ENCODE measurements around the gene CLHC1.
"Not testable (repeated sequence)": the region's sequence is repeated elsewhere in the genome, so short reads cannot be mapped to it uniquely, and the experiment has no call there.

Gene CLHC1

DNA sequence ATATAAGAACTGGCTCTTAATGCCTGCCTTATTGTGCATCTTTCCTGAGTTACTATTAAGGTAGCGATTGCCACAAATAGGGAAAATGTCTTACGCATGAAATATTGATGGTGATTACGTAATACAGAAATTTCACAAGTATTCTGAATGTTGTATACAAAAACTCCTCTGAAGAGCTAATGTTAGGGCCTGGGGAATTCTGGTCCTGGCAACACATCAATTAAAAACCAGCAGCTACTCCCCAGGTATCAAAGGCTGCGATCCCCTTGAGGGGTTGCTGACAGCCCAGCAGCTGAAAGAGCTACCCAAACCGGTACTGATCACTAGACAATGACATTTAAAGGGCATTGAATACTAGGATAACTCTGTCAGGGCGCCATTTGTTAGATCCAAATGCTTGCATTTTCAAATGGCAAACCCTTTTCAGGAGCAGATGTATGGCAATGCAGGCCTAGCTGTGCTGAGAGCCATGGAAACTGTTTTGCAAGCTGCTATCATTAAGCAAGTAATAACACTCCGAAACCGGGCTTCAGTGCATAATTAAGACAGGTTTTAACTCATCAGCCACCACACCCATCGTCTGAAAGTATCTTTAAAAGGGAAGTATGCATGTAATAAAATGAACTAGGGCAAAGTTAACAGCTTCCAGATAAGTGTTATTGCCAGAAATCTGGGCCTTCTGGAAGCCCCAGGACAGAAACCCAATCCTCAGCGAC is 78.4 kb downstream of the CLHC1 start:
- DNase-seq (ENCODE audit: low read depth, low spot score), result no peak

DNA sequence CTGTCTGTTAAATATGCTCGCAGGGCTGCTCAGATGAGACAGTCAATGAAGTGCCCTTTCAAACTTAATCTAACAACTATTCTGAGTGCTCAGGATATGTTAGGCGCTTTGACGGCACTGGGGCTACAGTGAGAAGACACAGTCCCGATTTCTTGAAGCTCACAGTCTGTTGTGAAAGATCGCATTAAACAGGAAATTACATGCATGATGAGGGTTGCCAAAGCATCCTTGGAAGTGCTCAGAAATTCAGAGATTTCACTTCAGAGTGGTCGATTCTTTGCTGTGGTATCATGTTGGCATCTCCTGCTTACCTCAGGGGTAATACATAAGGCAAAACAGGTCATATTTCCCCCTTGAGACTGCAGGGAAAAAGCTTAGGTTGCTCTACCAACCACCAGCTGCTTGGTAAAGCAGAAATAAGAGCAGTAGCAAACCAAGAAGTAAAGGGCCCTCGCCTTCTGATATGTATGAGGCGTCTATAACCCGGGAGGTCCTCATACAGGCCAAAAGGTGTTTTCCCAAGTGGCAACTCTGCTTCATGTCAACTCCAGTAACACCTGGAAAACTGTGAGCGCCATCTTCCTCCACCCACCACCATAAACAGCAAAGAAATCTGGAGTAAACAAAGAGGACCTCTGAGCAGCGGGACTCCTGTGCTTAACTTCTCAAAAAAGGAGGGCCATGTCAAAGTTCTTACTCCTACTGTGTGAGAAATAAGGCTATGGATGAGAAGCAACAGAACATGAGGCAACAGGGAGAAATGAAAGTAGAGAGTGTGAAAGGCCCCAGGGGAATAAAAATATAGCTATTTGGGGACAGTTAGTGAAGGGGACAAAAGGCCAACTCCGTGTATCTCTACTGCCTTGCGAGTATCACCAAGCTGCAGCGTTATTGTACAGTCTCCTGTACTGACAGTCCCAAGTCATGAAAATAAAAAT is 79.3 kb downstream of the CLHC1 start:
- no peak for DNase-seq (ENCODE audit: low read depth, low spot score)

DNA sequence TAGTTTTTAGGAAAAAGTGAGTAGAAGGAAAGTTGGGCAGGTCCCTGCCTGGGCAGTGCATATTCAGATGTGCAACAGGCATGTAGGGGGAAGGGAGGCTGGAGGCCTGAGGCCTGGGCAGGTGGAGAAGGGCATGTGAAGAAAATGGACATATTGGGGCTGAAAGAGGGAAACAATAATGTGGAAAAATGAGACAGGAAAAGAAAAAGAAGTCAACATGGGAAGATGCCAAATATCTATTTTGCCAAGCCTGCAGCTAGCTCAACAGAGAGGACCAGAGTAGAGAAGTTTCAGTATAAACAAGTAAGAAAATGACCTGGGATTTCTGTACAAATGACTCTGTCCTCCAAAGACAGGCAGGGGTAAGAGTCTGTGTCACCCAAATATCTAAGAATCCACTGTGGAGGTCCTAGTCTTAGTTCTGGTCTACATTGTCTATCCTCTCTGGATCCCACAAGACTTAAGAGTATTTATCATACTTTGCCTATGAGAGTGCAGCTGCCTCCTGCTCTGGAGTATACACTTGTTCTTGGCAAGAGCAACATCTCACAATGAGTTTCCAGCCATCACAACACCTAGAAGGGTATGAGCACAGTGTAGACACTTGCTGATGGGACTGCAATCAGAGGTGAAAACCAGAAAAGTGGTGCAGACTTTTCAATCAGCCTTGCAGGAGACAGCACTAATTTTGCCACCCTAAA is 80.2 kb downstream of the CLHC1 start:
- DNase-seq (ENCODE audit: low read depth, low spot score), result no peak

DNA sequence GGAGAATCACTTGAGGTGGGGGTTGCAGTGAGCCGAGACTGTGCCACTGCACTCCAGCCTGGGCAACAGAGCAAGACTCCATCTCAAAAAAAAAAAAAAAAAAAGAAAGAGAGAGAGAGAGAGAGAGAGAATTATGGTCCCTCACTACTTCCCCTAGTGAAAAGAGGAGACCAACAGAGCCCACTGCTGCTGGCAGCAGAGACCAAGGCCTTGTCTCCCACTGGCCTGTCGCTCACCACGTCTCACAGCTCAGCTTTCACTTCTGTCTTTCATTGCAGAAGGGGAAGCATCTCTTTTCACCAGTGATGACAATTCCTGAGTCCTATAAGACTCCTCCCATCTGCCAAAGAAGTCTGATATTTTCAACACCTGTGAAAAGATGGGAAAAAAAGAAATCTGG is 81.3 kb downstream of the CLHC1 start:
- DNase-seq (ENCODE audit: low read depth, low spot score), result no peak

DNA sequence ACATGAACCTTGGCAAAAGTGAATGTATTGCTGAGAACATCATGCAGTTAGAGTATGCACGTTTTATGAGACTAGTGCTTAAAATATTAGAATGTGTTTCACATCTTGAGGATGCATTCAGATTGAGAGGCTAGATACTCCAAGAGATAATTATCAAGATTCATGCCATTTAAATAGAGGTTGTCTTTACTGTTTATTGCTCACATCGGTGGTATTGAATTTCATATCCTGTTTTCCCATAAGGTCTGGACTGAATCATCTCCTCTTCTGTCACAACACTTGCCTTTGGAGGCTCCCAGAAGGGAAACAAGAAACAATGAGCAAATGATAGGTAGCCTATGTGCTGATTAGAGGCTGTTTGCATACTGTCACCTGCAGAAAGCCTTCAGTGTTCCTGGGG is 83.8 kb downstream of the CLHC1 start:
- no peak for DNase-seq (ENCODE audit: low read depth, low spot score)

DNA sequence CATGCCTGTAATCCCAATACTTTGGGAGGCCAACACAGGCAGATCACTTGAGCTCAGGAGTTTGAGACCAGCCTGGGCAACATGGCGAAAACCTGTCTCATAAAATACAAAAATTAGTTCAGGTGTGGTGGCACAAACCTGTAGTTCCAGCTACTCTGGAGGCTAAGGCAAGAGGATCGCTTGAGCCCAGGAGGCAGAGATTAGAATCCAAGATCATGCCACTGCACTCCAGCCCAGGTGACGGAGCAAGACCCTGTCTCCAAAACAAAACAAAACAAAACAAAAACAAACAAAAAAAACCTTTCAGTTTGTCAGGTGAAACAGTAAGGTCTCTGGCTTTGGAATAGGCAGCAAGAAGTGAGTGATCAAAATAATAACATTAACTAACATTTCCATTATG is 84.6 kb downstream of the CLHC1 start:
- no peak for DNase-seq (ENCODE audit: low read depth, low spot score)

DNA sequence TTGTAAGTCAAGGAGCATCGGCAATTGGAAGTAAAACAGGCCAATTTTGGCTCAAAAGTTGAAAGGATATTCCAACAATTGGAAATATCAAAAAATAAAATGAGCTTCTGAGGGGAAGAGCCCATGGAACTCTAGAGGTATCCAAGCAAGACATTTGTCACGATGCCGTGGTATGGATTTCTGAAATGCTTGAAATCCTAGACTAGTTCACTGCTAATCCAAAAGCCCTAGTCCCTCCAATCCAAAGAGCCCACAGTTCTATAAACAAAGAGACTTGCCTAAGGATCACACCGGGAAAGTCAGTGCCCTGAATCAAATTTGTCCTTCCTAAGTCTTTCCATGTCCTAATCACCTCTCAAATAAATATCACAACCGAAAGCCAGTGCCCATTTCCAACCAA is 85.1 kb downstream of the CLHC1 start:
- DNase-seq (ENCODE audit: low read depth, low spot score), result no peak

DNA sequence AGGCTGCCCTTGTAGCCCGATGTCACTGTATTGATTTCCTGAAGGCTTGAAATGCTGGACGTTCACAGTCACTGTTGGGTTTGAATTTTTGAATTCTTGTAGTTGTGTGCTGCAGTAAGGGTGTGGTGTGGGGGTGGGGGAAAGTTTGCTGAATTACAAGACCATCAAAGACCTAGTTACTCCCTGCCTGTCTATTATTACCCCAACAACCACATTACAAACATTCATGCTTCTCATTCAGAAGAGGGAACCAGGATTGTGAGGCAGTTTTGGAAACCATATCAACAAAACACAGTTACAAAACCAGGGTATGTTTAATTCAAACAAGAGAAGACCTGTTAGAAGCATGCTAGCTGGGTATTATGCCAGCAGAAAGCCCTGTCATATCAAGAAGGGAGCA is 85.8 kb downstream of the CLHC1 start:
- DNase-seq (ENCODE audit: low read depth, low spot score), result no peak

DNA sequence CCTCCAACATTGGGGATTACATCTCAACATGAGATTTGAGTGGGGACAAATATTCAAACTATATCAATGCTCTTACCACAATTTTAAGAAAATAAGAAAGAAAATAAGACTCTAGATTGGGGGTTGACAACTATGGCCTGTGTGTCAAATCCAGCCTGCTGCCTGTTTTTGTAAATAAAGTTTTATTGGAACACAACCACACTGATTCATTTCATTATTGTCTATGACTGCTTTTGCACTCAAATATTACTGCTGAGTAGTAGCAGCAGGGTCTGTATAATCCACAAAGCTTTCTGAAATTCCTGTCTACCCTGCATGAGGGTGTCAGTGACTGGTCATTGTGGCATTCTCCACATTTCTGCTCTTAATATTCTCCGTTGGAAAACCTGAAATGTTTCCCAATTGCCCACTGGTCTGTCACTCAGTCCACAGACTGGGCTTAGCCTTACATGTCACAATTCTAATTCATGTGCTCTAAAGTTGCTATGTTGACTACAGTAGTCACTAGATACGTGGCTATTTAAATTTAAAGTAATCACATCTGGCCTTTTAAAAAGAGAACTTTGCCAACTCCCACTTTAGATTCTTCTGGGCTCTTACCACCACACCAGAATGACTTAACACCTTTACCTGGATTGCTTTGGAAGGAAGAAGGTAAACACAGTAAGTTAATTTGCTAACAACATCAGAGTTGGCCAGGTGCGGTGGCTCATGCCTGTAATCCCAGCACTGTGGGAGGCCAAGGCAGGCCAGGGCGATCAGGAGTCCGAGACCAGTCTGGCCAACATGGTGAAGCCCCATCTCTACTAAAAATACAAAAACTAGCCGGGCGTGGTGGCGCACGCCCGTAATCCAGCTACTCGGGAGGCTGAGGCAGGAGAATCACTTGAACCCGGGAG is 86.9 kb downstream of the CLHC1 start:
- no peak for DNase-seq (ENCODE audit: low read depth, low spot score)

DNA sequence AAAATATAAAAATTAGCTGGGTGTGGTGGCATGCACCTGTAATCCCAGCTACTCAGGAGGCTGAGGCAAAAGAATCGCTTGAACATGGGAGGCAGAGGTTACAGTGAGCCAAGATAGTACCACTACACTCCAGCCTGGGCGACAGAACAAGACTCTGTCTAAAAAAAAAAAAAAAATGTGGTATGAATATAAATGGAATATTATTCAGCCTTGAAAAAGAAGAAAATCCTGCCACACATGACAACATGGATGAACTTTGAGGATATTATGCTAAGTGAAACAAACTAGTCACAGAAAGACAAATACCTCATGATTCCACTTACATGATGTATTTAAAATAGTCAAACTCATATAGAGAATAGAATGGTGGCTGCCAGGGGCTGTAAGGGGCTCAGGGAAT is 88.4 kb downstream of the CLHC1 start:
- DNase-seq (ENCODE audit: low read depth, low spot score), result not testable (repeated sequence)

DNA sequence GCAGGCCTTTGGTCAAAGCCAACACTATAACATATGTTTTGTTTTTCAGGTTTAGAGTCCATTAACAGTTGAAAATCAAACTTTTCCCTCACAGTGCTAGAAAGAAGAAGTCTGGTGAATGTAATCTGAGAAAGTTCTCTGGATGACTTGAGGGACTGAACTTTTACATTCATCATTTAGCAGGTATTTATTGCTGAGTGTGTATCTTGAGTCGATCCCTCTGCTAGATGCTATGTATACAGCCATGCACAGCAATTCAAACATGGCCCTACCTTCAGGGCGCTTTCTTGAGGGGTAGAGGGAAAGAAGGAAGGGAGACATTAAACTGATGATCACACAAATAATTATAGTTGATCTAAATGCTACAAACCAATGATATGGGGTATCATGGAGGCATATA is 89.6 kb downstream of the CLHC1 start:
- DNase-seq (ENCODE audit: low read depth, low spot score), result no peak

DNA sequence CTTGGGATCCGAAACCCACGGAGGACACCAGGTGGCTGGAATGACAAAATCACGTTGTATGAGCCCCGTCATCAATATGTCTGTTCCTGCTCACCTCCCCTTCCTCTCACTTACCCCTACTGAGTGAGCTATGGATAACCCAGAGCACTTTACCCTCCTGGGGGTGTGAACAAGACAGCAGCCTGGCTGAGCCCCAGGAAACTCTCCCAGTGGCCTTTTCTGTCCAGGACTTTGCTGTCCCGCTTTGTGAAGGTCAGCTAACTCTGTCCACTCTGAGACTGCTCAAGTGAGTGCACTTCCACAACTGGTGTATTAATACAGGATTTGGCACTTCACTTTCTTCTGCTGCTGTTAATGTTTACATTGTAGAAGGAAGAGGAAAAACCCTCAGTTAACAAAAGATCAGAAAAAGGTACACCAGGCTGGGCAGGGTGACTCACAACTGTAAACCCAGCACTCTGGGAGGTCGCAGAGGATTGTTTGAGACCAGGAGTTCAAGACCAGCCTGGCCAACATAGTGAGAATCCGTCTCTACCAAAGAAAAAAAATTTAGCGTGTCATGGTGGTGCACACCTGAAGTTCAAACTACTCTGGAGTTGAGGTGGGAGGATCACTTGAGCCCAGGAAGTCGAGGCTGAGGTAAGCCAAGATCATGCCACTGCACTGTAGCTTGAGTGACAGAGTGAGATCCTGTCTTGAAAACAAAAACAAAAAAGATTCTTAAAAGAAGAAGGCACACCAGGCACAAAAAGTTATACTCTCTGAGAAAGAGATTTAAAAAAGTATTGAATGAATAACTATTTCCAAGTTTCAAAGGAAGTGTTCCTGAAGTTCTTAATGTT is 90.3 kb downstream of the CLHC1 start:
- DNase-seq (ENCODE audit: low read depth, low spot score), result no peak

DNA sequence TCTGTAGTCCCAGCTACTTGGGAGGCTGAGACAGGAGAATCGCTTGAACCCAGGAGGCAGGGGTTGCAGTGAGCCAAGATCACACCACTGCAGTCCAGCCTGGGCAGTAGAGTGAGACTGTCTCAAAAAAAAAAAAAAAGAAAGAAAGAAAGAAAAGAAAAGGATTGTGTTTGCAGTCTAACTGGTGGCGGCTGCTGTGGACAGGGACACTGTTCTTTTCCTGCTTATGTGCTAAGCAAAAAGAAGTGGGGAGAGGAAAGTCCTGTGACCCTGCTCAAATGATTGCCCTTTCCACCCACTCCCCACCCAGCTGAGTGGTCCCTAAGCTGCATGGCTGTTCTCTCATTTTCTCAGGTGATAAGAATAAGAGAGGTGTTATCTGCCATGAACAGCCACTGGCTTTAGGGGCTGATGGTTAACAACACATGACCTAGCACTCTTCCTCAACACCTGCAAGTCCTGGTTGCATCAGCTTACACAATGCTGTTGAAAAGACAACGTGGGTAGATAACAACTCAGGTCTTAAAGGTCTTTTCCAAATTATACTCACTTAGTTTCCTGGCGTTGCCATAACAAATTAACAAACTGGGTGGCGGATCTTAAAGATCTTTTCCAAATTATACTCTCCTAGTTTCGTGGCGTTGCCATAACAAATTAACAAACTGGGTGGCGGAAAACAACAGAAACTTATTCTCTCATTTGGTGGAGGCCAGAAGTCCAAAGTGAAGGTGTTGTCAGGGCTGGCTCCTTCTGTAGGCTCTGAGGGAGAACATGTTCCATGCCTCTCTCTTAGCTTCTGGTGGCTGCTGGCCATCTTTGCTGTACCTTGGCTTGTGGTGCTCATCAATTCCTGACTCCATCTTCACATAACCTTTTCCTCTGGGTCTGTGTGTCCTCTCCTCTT is 91.5 kb downstream of the CLHC1 start:
- DNase-seq (ENCODE audit: low read depth, low spot score), result no peak

DNA sequence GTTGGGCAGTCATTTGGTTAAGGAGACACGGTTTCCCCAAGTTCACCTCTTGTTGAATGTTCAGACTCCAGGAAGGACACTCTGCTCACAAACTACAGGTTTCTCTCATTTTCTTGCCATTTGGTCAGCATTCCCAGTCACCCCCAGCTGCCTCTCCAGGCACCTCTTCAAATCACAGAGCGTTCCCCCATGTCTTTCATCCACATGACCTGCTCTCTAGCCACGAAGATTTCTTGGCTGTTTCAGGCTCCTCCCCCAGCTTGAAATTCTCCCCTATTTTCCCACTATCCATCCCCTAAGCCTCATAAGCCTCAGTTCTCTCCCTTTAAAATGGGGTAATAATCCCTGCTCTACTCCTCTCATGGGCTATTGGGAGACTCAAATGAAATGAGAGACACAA is 92.8 kb downstream of the CLHC1 start:
- no peak for DNase-seq (ENCODE audit: low read depth, low spot score)

DNA sequence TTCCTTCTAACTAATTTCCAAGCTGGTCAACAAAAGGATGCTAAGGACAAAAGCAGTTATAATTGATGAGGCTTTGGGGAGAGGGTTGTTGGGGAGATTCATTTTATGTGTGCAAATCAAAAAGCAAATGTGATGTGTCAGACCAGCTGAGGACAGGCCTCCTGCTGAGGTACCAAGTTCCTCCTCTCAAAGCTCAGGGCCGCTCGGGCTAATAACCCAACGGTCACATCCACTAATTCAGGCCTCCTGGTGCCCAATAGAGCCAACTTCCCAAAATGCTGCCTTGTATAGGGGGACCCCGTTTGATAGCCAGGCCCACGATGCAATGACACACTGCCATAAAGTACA is 93.2 kb downstream of the CLHC1 start:
- no peak for DNase-seq (ENCODE audit: low read depth, low spot score)

DNA sequence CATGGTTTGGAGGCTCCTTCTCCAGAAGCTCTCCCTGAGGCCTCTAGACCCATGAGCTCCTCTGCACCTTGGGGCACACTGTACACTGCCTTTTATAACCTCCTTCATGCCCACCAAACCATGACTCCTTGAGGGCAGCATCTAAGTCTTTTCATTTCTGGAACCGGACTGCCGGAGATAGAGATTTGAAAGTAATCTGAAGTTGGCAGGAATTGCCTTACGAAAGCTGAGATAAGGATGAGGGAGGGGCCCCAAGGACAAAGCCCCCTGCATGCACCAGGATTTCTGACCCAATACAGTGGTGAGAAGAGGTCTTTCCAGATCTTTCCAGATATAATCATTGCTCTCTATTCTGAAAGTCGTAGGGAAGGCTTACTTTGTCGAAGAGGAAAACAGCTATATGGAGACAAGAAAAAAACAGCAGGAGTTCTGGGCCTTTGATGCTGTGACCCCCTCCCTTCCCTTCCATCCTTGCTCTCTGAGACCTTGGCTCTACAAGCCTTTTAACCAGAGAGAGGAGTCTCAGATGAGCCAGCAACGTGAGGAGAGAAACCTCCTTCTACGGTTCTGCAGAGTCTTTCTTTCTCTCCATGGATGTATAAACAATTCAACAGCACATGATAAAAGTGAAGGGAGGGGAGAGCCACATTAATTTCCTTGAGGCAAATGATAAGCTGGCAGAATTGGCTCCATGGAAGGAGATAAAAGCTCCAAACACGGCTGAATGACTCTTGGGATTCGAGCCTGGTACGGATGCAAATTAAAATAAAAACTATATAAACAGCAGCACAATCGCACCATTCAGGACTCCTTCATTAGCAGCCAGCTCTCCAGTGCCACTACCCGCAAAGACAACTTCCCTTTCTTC is 93.8 kb downstream of the CLHC1 start:
- no peak for DNase-seq (ENCODE audit: low read depth, low spot score)

DNA sequence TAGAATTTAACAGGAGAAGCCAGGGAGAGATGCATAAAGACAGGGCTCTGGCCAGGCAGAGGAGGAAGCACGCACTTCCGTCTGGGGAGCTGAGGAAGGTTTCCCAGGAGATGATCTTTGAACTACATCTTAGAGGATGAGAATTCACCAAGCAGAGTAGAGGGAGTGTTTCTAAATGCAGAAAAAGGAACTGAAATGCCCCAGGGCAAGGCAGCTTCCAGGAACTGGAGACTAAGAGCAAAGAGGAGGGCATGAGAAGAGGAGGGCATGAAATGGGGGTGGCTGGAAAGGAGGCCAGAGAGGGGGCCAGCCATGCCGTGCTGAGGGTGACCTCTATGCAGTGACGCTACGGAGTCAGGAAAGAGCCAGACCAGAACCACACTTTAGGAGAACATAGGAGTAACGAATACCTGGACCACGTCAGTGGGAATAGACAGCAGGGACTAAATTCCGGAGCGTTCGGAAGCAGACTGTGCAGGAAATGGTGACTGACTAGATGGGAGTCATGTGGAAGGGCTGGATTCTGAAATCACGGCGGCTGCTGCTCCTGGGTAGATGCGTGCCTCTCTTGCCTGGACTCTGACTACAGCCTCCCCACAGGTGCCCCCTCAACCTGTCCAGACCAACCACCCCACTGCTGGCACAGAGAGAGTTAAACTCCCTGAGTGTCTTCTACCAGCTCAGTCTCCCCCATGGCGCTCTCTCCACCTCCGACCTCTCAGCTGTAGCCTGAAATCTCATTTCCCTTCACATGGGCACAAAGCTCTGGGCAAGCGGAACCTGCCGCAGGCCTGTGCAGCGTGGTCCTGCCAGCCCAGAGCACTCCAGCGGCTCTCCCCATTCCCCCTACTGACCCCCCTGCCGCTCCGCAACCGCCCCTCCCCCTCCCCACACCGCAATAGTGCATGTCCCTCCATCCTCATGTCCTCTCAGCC is 94.8 kb downstream of the CLHC1 start:
- no peak for DNase-seq (ENCODE audit: low read depth, low spot score)
